SK-N-SH (cell line): ENCODE results near the gene SCN1B. TPM values are rescaled to one million over a fixed set of nuclear protein-coding genes. Genes with fewer than 3 reads are reported as not detected.

Experiments used
- CTCF ChIA-PET: fragments of 300-600, 350-600 bp; formaldehyde crosslinking; extraction: SDS; loops from one replicate; lab custom pipeline; 2021; lab: Yijun Ruan, JAX
- POLR2A ChIA-PET: fragments of 350-600 bp; sonication (Branson Sonifier 250); formaldehyde crosslinking; extraction: SDS; loops from one replicate; lab custom pipeline; 2020; ENCODE audit warnings: antibody characterized with exemption, inconsistent platforms; lab: Yijun Ruan, JAX
- DNase-seq: peaks from one replicate; pipeline ENCODE4 v3.0.0; 2012
- H2AFZ ChIP-seq: fragments of 200-600 bp; sonication (generic); 2 replicates; pipeline ENCODE4 v1.8.1; 2016; ENCODE audit warnings: antibody characterized with exemption, mild to moderate bottlenecking, low read depth
- H3F3A ChIP-seq: fragments of 200-600 bp; sonication (generic); replicated peaks from 2 replicates; pipeline ENCODE3; 2016; ENCODE audit warnings: antibody characterized with exemption, mild to moderate bottlenecking; ENCODE audit not compliant: insufficient read depth
- H3K27ac ChIP-seq, 2 experiments: fragments of 200-500 bp in 1 of 2; fragments of 200-600 bp in 1 of 2; sonication (Bioruptor generic) in 1 of 2; sonication (generic), shearing (Covaris generic) in 1 of 2; 2 replicates each; pipeline versions ENCODE4 v1.5.1 to v1.6.1; 2014 to 2016; ENCODE audit warnings: low read depth in 2 of 2, inconsistent platforms in 1 of 2, low read length in 1 of 2, mild to moderate bottlenecking in 1 of 2, mixed read lengths in 1 of 2
- H3K27me3 ChIP-seq: fragments of 200-600 bp; sonication (generic), shearing (Covaris generic); 2 replicates; pipeline ENCODE4 v1.6.1; 2016; ENCODE audit warnings: mixed run types; ENCODE audit not compliant: insufficient read depth
- H3K36me3 ChIP-seq, 2 experiments: fragments of 200-500 bp in 1 of 2; fragments of 200-600 bp in 1 of 2; sonication (Bioruptor generic) in 1 of 2; sonication (generic) in 1 of 2; replicated peaks in 1 of 2; 2 replicates each; pipeline versions ENCODE3 to v1.5.1; 2014 to 2016; ENCODE audit warnings: low read length in 1 of 2, mild to moderate bottlenecking in 1 of 2; ENCODE audit not compliant: insufficient read depth in 2 of 2, control insufficient read depth in 1 of 2
- H3K4me1 ChIP-seq, 2 experiments: fragments of 200-500 bp in 1 of 2; fragments of 200-600 bp in 1 of 2; sonication (Bioruptor generic) in 1 of 2; sonication (generic), shearing (Covaris generic) in 1 of 2; 2 replicates each; pipeline versions ENCODE4 v1.5.1 to v1.6.1; 2014 to 2016; ENCODE audit warnings: low read depth in 1 of 2, low read length in 1 of 2, mixed run types in 1 of 2; ENCODE audit not compliant: insufficient read depth in 2 of 2, control insufficient read depth in 1 of 2
- H3K4me2 ChIP-seq: fragments of 200-600 bp; sonication (generic), shearing (Covaris generic); 2 replicates; pipeline ENCODE4 v1.6.1; 2017; ENCODE audit warnings: mixed run types
- H3K4me3 ChIP-seq, 2 experiments: fragments of 200-500 bp in 1 of 2; fragments of 200-600 bp in 1 of 2; sonication (Bioruptor generic) in 1 of 2; sonication (generic), shearing (Covaris generic) in 1 of 2; 2 replicates each; pipeline versions ENCODE4 v1.5.1 to v1.8.1; 2014 to 2016; ENCODE audit warnings: low read depth in 2 of 2, inconsistent platforms in 1 of 2, low read length in 1 of 2, mild to moderate bottlenecking in 1 of 2, mixed read lengths in 1 of 2, moderate library complexity in 1 of 2
- H3K79me2 ChIP-seq: fragments of 200-600 bp; sonication (generic); 2 replicates; pipeline ENCODE4 v1.8.1; 2017; ENCODE audit warnings: mild to moderate bottlenecking; ENCODE audit not compliant: insufficient read depth
- H3K9ac ChIP-seq: fragments of 200-600 bp; sonication (generic); 2 replicates; pipeline ENCODE4 v1.6.1; 2017; ENCODE audit warnings: mixed run types
- H3K9me2 ChIP-seq: fragments of 200-600 bp; sonication (generic); 2 replicates; pipeline ENCODE4 v1.6.1; 2017; ENCODE audit warnings: mixed run types
- H3K9me3 ChIP-seq: fragments of 200-600 bp; sonication (generic); 2 replicates; pipeline ENCODE4 v1.6.1; 2017; ENCODE audit warnings: mixed run types, mild to moderate bottlenecking, moderate library complexity
- H4K20me1 ChIP-seq: fragments of 200-600 bp; sonication (generic); 2 replicates; pipeline ENCODE4 v1.6.1; 2017; ENCODE audit warnings: mild to moderate bottlenecking, mixed run types; ENCODE audit not compliant: insufficient read depth
- CTCF ChIP-seq: fragments of 200-600 bp; sonication (generic); IDR thresholded peaks from 2 replicates; pipeline ENCODE4 v1.6.1; 2017; ENCODE audit warnings: antibody characterized with exemption, mild to moderate bottlenecking, moderate library complexity
- EP300 ChIP-seq, 2 experiments: IDR thresholded peaks; 2 replicates each; pipeline versions ENCODE4 v1.4.0 to v1.6.1; 2012; ENCODE audit warnings: borderline replicate concordance in 1 of 2, low read depth in 1 of 2, low read length in 1 of 2
- EZH2phosphoT487 ChIP-seq: fragments of 200-600 bp; sonication (generic); IDR thresholded peaks from 2 replicates; pipeline ENCODE4 v1.6.1; 2017; ENCODE audit warnings: low read depth, mixed run types, mild to moderate bottlenecking, antibody characterized with exemption, moderate library complexity, borderline replicate concordance
- FOSL2 ChIP-seq: IDR thresholded peaks from 2 replicates; pipeline ENCODE4 v1.4.0; 2012; ENCODE audit warnings: low read depth, mild to moderate bottlenecking, moderate library complexity, borderline replicate concordance
- MAX ChIP-seq: IDR thresholded peaks from 2 replicates; pipeline ENCODE4 v1.4.0; 2012; ENCODE audit warnings: low read depth
- MXI1 ChIP-seq: IDR thresholded peaks from 2 replicates; pipeline ENCODE4 v1.6.1; 2012; ENCODE audit warnings: mild to moderate bottlenecking, low read depth, low read length, improper control_type of control experiment
- NFIC ChIP-seq: IDR thresholded peaks from 2 replicates; pipeline ENCODE4 v1.4.0; 2012; ENCODE audit warnings: borderline replicate concordance
- NRF1 ChIP-seq: IDR thresholded peaks from 2 replicates; pipeline ENCODE4 v1.6.1; 2012; ENCODE audit warnings: low read depth, mild to moderate bottlenecking, low read length
- PBX3 ChIP-seq: IDR thresholded peaks from 2 replicates; pipeline ENCODE4; 2012
- RFX5 ChIP-seq: IDR thresholded peaks from 2 replicates; pipeline ENCODE4 v1.6.1; 2012; ENCODE audit warnings: mild to moderate bottlenecking, improper control_type of control experiment, low read length
- SIN3A ChIP-seq: IDR thresholded peaks from 2 replicates; pipeline ENCODE4 v1.6.1; 2012; ENCODE audit warnings: low read depth, mild to moderate bottlenecking, low read length, moderate library complexity, borderline replicate concordance
- SMC3 ChIP-seq: IDR thresholded peaks from 2 replicates; pipeline ENCODE4 v1.6.1; 2012; ENCODE audit warnings: low read depth, low read length, improper control_type of control experiment
- TEAD4 ChIP-seq: IDR thresholded peaks from 2 replicates; pipeline ENCODE4 v1.4.0; 2012; ENCODE audit warnings: mild to moderate bottlenecking, borderline replicate concordance; ENCODE audit not compliant: insufficient read depth
- ZBTB33 ChIP-seq: IDR thresholded peaks from 2 replicates; pipeline ENCODE4 v1.4.0; 2012; ENCODE audit warnings: low read depth, borderline replicate concordance
- WGBS: methylation state at CpG from one replicate; pipeline ENCODE4 v1.1.6; 2017; ENCODE audit warnings: low lambda C conversion rate; 5-methylcytosine and 5-hydroxymethylcytosine counted together
- polyA plus RNA-seq, 3 experiments: library from polyadenylated mRNA; depleted of rRNA; stranded (reverse); fragments of >200 nt; gene quantifications; 2 replicates each; pipeline ENCODE4 v1.2.3, GENCODE V29; 2012

SCN1B gene
- polyA plus RNA-seq, 1 of the 3 experiments (the other 2 are of a cell fraction) = 10.5 TPM

GRCh38 chr19:34984287-34984686 lies 46.0 kb upstream of the SCN1B start:
- TF ChIP-seq SMC3 (no peak), MXI1 (no peak), CTCF (no peak), SIN3A (no peak), TEAD4 (no peak), FOSL2 (no peak), ZBTB33 (no peak), EP300 (IDR thresholded peaks at IDR 0.05; ENCODE audit: borderline replicate concordance in 1 of 2, low read depth in 1 of 2, low read length in 1 of 2) (no peak), NRF1 (no peak), NFIC (no peak), EZH2phosphoT487 (no peak), PBX3 (no peak), RFX5 (no peak), MAX (no peak)
- no peak for DNase-seq
- H3K4me3 ChIP-seq = no peak overlapping the region
- no peaks in the 10 kb centered on the region for H3K79me2 ChIP-seq
- H4K20me1 ChIP-seq = no peaks in the 10 kb centered on the region
- H3K9me3 ChIP-seq = no peaks in the 10 kb centered on the region
- H3K27ac ChIP-seq = no peak overlapping the region
- no peaks in the 10 kb centered on the region for H3F3A ChIP-seq
- H3K36me3 ChIP-seq = no peaks in the 10 kb centered on the region
- no peak overlapping the region for H3K9ac ChIP-seq
- ChIA-PET POLR2A (no interaction called here), CTCF (interaction anchor here (1.0 to 1.8 kb wide), 2 partner anchors 12 to 13 kb away, joined by 3 to 8 read pairs; no protein-coding TSS in a partner anchor)
- H3K4me1 ChIP-seq = peaks cover 0 to 4% of the 10 kb centered on the region in 2 experiments; a peak in 1 of 4 replicates
- H2AFZ ChIP-seq = no peak overlapping the region
- H3K27me3 ChIP-seq = no peaks in the 10 kb centered on the region; the same call in 1 of the 2 replicates
- H3K9me2 ChIP-seq = no peaks in the 10 kb centered on the region
- 35% methylated on average over 3 of the region's 3 CpGs for WGBS
- no peak overlapping the region for H3K4me2 ChIP-seq
